Sigmoid colon (tissue), 4 donors: ENCODE results near the gene TKT.

Experiments used
- CTCF ChIP-seq, 4 experiments: fragments of 450-650 bp in 3 of 4; fragments of 200-600 bp in 1 of 4; IDR thresholded peaks; one replicate each; pipeline ENCODE4 v1.5.1; 2016 to 2019; ENCODE audit warnings: antibody characterized with exemption in 4 of 4, mild to moderate bottlenecking in 3 of 4, moderate library complexity in 2 of 4
- EP300 ChIP-seq, 4 donors: sonication (generic); formaldehyde crosslinking; IDR thresholded peaks; one replicate each; pipeline ENCODE4 v1.6.1; 2017; ENCODE audit warnings: antibody characterized with exemption in 4 of 4
- POLR2A ChIP-seq, 2 donors: fragments of 450-650 bp; IDR thresholded peaks; one replicate each; pipeline ENCODE4 v1.6.1; 2016; ENCODE audit warnings: antibody characterized with exemption in 2 of 2, mild to moderate bottlenecking in 2 of 2, moderate library complexity in 2 of 2

DNA sequence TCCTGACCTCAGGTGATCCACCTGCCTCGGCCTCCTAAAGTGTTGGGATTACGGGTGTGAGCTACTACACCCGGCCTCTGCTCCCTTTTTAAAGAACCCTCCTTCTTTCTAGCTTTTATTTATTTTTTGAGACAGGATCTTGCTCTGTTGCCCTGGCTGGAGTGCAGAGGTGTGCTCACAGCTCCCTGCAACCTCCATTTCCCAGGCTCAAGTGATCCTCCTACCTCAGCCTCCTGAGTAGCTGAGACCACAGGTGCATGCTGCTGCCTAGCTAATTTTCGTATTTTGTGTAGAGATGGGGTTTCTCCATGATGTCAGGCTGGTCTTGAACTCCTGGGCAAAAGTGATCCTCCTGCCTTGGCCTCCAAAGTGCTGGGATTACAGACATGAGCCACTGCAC is 34.5 kb downstream of the TKT start:
- TF ChIP-seq CTCF (IDR thresholded peaks at IDR 0.05): no peak
- TF ChIP-seq POLR2A (IDR thresholded peaks at IDR 0.05): no peak
- no peak for TF ChIP-seq EP300 (IDR thresholded peaks at IDR 0.05)
